BJ (cell line): ENCODE measurements around the gene FBXO31. TPM values are rescaled to one million over a fixed set of nuclear protein-coding genes. Genes with fewer than 3 reads are reported as not detected.
"Not testable (repeated sequence)": the region's sequence is repeated elsewhere in the genome, so short reads cannot be mapped to it uniquely, and the experiment has no call there.

Source experiments
- CTCF ChIA-PET: fragments of 350-600 bp; formaldehyde crosslinking; extraction: SDS; loops from one replicate; lab custom pipeline; 2021; ENCODE audit warnings: antibody characterized with exemption, inconsistent platforms; lab: Yijun Ruan, JAX
- POLR2A ChIA-PET: fragments of 300-600 bp; sonication (Branson Sonifier 250); formaldehyde crosslinking; extraction: SDS; loops from one replicate; lab custom pipeline; 2021; ENCODE audit warnings: antibody characterized with exemption; lab: Charles Lee
- DNase-seq: peaks from one replicate; pipeline ENCODE4 v3.0.0-alpha.2; 2011; ENCODE audit warnings: low read depth
- H3K27me3 ChIP-seq: 2 replicates; pipeline ENCODE4 v1.6.0; 2011; ENCODE audit warnings: low read length; ENCODE audit not compliant: control insufficient read depth, insufficient read depth
- H3K36me3 ChIP-seq: 2 replicates; pipeline ENCODE4 v1.5.1; 2011; ENCODE audit warnings: low read length; ENCODE audit not compliant: control insufficient read depth, insufficient read depth
- H3K4me3 ChIP-seq: 2 replicates; pipeline ENCODE4 v1.5.1; 2011; ENCODE audit warnings: low read depth, mild to moderate bottlenecking, control low read depth, low read length
- CTCF ChIP-seq: IDR thresholded peaks from 2 replicates; pipeline ENCODE4 v1.5.1; 2011; ENCODE audit warnings: low read depth, mild to moderate bottlenecking, control low read depth, inconsistent platforms, low read length, moderate library complexity; ENCODE audit not compliant: insufficient read depth
- polyA plus RNA-seq: library from polyadenylated mRNA; depleted of rRNA; stranded (reverse); fragments of >200 nt; gene quantifications from 2 replicates; pipeline ENCODE4 v1.2.3, GENCODE V29; 2011

Gene FBXO31
- polyA plus RNA-seq, 1 experiment: 24.8 TPM

- Histone ChIP-seq H3K4me3 (peak overlapping the region; percentile 91), H3K36me3 (no peaks in the 10 kb centered on the region), H3K27me3 (no peaks in the 10 kb centered on the region)
- no peak for DNase-seq
- POLR2A ChIA-PET: no interaction called here
- no peak for TF ChIP-seq CTCF
- CTCF ChIA-PET: interaction anchor here (0.5 to 1.8 kb wide), 6 partner anchors 10 to 82 kb away, joined by 3 to 9 read pairs (median 4); no protein-coding TSS in a partner anchor
Observed at GRCh38 chr16:87384162-87384874, 742 bp upstream of the FBXO31 start.

GRCh38 chr16:87382023-87382785 lies 1.4 kb downstream of the FBXO31 start:
- ChIA-PET CTCF (interaction anchor here (0.5 to 1.7 kb wide), 3 partner anchors 35 to 367 kb away, joined by 3 to 4 read pairs (median 3); no protein-coding TSS in a partner anchor), POLR2A (no interaction called here)
- no peak for DNase-seq
- no peak for TF ChIP-seq CTCF
- Histone ChIP-seq H3K4me3 (peak overlapping the region; percentile 91), H3K36me3 (no peaks in the 10 kb centered on the region), H3K27me3 (no peaks in the 10 kb centered on the region)

GRCh38 chr16:87380881-87381280 lies 2.7 kb downstream of the FBXO31 start:
- no peak for TF ChIP-seq CTCF
- H3K36me3 ChIP-seq: no peaks in the 10 kb centered on the region
- CTCF ChIA-PET: interaction anchor here (1.7 kb wide), 1 partner anchor 54 kb away, joined by 4 read pairs; no protein-coding TSS in a partner anchor
- DNase-seq: no peak
- POLR2A ChIA-PET: no interaction called here
- H3K27me3 ChIP-seq: no peaks in the 10 kb centered on the region
- H3K4me3 ChIP-seq: peak overlapping the region; percentile 16

GRCh38 chr16:87380403-87380802 lies 3.2 kb downstream of the FBXO31 start:
- Histone ChIP-seq H3K27me3 (no peaks in the 10 kb centered on the region), H3K4me3 (peak overlapping the region; percentile 16; the same call in 1 of the 2 replicates), H3K36me3 (no peaks in the 10 kb centered on the region)
- CTCF ChIA-PET: interaction anchor here (1.7 kb wide), 1 partner anchor 54 kb away, joined by 4 read pairs; no protein-coding TSS in a partner anchor
- POLR2A ChIA-PET: no interaction called here
- TF ChIP-seq CTCF: no peak
- no peak for DNase-seq

- H3K27me3 ChIP-seq, DNase-seq, CTCF ChIA-PET, POLR2A ChIA-PET, H3K4me3 ChIP-seq, H3K36me3 ChIP-seq: not testable (repeated sequence)
Observed at GRCh38 chr16:87379312-87379752, 4.2 kb downstream of the FBXO31 start.
